Ovary (tissue), 9 donors: ENCODE results near the gene FRMD5. TPM values are rescaled to one million over a fixed set of nuclear protein-coding genes. Genes with fewer than 3 reads are reported as not detected.

Source experiments
- DNase-seq, 5 donors: peaks; one replicate each; pipeline ENCODE4 v3.0.0-alpha.2; 2019 to 2020
- H3K27ac ChIP-seq, 2 donors: fragments of 200-600 bp; one replicate each; pipeline versions ENCODE4 v1.5.1 to v1.8.0; 2019 to 2022
- H3K27me3 ChIP-seq: fragments of 200-600 bp; one replicate; pipeline ENCODE4 v1.8.0; 2022
- H3K36me3 ChIP-seq: fragments of 200-600 bp; sonication (generic); one replicate; pipeline ENCODE4 v1.5.1; 2019
- H3K4me1 ChIP-seq: one replicate; pipeline ENCODE4 v1.8.1; 2013; ENCODE audit warnings: mild to moderate bottlenecking, moderate library complexity; ENCODE audit not compliant: insufficient read depth
- H3K4me3 ChIP-seq: fragments of 200-600 bp; sonication (generic); one replicate; pipeline ENCODE4 v1.5.1; 2017
- H3K9me3 ChIP-seq, 2 donors: fragments of 200-600 bp in 1 of 2; sonication (generic) in 1 of 2; one replicate each; pipeline versions ENCODE4 v1.5.1 to v1.8.1; 2013 to 2019; ENCODE audit warnings: mild to moderate bottlenecking in 1 of 2, moderate library complexity in 1 of 2
- CTCF ChIP-seq, 3 donors: fragments of 450-650 bp in 2 of 3; fragments of 200-600 bp in 1 of 3; IDR thresholded peaks; one replicate each; pipeline versions ENCODE4 v1.5.1 to v1.8.0; 2016 to 2022; ENCODE audit warnings: antibody characterized with exemption in 3 of 3, mild to moderate bottlenecking in 1 of 3
- EP300 ChIP-seq: sonication (generic); formaldehyde crosslinking; IDR thresholded peaks from one replicate; pipeline ENCODE4 v1.6.1; 2017; ENCODE audit warnings: antibody characterized with exemption
- POLR2A ChIP-seq: fragments of 450-650 bp; IDR thresholded peaks from one replicate; pipeline ENCODE4 v1.6.1; 2017; ENCODE audit warnings: antibody characterized with exemption, mild to moderate bottlenecking, moderate library complexity
- WGBS, 3 donors: extraction: QIAGEN DNeasy Blood & Tissue Kit in 1 of 3; methylation state at CpG; one replicate each; pipeline versions ENCODE4 v1.1.5 to v1.1.7; 2013 to 2017; 5-methylcytosine and 5-hydroxymethylcytosine counted together
- intact Hi-C, 4 donors: fragments of 100-400 bp; cut with DNase I; formaldehyde crosslinking; loops; one replicate each; pipeline versions ENCODE4 v1.11.0 to v1.15.1; 2022 to 2023
- polyA plus RNA-seq, 2 donors: library from polyadenylated mRNA; stranded (reverse); fragments of 200-250 nt in 1 of 2; fragments of 350-450 nt in 1 of 2; fragmentation: Illumina TruSeq in 1 of 2; extraction: RNeasy Lipid Tissue Mini Kit (QIAGEN cat#74804) in 1 of 2; gene quantifications; one replicate each; pipeline ENCODE4 v1.2.3, GENCODE V29; 2013 to 2014
- small RNA-seq: library from RNA; depleted of rRNA; stranded (forward); fragments of <200 nt; gene quantifications from one replicate; pipeline ENCODE3, GENCODE V24; 2016
- total RNA-seq, 7 donors: library from RNA; depleted of rRNA in 2 of 7; stranded (reverse); fragments of >200 nt in 2 of 7; fragmentation: NEBNext Ultra II Directional in 3 of 7; extraction: Animal tissue kit (Norgen Biotek cat#: 25700) in 3 of 7; gene quantifications; one replicate each; pipeline versions ENCODE4 v1.1.0 to v1.2.4, GENCODE V29; 2016 to 2023
- donor health status: DM: no; HTN: no; CAD: no; lungs with moderate emphysema.
- donor health status: DM: no; HTN: no; CAD: no.
- donor health status: Bipolar disorder and iron deficiency.
- donor health status: DM: yes; HTN: yes; CAD: no.
- donor health status: DM: no; HTN: no; CAD: no.
- donor health status: DM: yes; HTN: yes; CAD: no.

FRMD5 gene
- total and polyA plus RNA-seq, 9 donors, result 0.12 to 2.2 (median 0.32) TPM

- Histone ChIP-seq H3K4me3 (peak within 1 kb of the TSS; percentile 85), H3K4me1 (peaks cover 10% of the 10 kb centered on the region), H3K27ac (peak within 1 kb of the TSS; percentile 58 to 86), H3K9me3 (no peaks in the 10 kb centered on the region), H3K27me3 (no peaks in the 10 kb centered on the region), H3K36me3 (no peaks in the 10 kb centered on the region)
- DNase-seq, result peak; percentile 89 to 95 (median 93)
- no peak for TF ChIP-seq CTCF (IDR thresholded peaks at IDR 0.05)
- peak; percentile 77 for TF ChIP-seq POLR2A
- WGBS, 3 donors, result 8 to 9% (median 8%) methylated on average over 46 of the region's 46 CpGs
- intact Hi-C loops, result no loop called here
These were observed 370.5 kb downstream of the FRMD5 start, which contains the start of gene MFAP1 for GRCh38 chr15:43824302-43825246. Gene MFAP1 (minus strand): TSS chr15:43824690. CDS start chr15:43824569, 121 bp downstream.

- no peak overlapping the region for H3K4me3 ChIP-seq
- H3K27ac ChIP-seq, result no peak overlapping the region
- H3K27me3 ChIP-seq, result no peaks in the 10 kb centered on the region
- intact Hi-C loops, result no loop called here
- 56 to 72% (median 56%) methylated on average over 3 of the region's 3 CpGs for WGBS, 3 donors
- no peaks in the 10 kb centered on the region for H3K9me3 ChIP-seq
- TF ChIP-seq CTCF (IDR thresholded peaks at IDR 0.05) (no peak), EP300 (no peak), POLR2A (no peak)
- H3K36me3 ChIP-seq, result no peaks in the 10 kb centered on the region
- H3K4me1 ChIP-seq, result peaks cover 10% of the 10 kb centered on the region
- DNase-seq, result no peak
These were observed 373.6 kb downstream of the FRMD5 start for GRCh38 chr15:43821505-43821904.

Small RNA genes within 50 kb of the gene (small RNA-seq; reads per million reads assigned to genes)
- not detected for gene RF00019

Other genes with a start within 250 kb of the FRMD5 start
- 100 to 1,000 TPM in 1 of 7 donors, 10 to 100 TPM in 6; 78.3 to 100 (median 91.1) TPM for gene GOLM2, start 93.4 kb upstream of the FRMD5 start, total RNA-seq
- 10 to 100 TPM; 49.3 to 66.4 TPM for gene GOLM2, start 93.4 kb upstream of the FRMD5 start, polyA plus RNA-seq
- 10 to 100 TPM; 44.1 to 54.1 (median 48.1) TPM for gene CTDSPL2, start 232.4 kb upstream of the FRMD5 start, total RNA-seq
- 10 to 100 TPM; 11.3 to 19.1 TPM for gene CTDSPL2, start 232.4 kb upstream of the FRMD5 start, polyA plus RNA-seq